ENCODE results near the gene OLFML2A.
"Not testable (repeated sequence)": the region's sequence is repeated elsewhere in the genome, so short reads cannot be mapped to it uniquely, and the experiment has no call there.

Gene OLFML2A

GRCh38 chr9:124831642-124832364, 54.9 kb downstream of the OLFML2A start:
- DNase-seq, result no peak

- DNase-seq, result peak; percentile 70
Observed at GRCh38 chr9:124834591-124834990, 57.7 kb downstream of the OLFML2A start.

DNA sequence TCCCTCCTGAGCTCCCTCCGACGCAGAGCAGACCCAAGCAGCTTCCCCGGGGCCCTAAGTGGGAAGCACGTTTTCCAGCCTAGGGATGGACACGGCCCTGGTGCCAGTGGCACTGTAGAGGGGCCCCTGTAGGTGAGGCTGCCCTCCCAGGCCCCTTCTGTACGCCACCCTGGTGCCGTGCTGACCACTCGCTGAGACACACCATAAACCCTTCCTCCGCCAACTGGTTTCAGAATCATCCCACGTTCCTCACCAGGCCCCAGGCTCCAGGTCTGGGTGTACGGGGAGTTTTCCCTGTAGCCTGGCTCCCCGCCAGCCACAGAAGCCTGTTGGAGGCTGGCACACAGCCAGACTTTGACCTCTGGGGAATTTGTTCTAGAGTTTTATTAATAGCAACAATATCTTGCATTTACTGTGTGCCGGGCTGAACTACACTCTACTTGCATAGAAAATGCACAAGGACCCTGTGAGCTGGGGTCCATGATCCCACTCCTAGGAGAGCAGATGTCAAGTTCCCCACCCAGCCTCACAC, 58.2 kb downstream of the OLFML2A start:
- DNase-seq, result peak; percentile 91

- DNase-seq, result not testable (repeated sequence)
Observed at GRCh38 chr9:124838132-124838531, 61.2 kb downstream of the OLFML2A start.

DNA sequence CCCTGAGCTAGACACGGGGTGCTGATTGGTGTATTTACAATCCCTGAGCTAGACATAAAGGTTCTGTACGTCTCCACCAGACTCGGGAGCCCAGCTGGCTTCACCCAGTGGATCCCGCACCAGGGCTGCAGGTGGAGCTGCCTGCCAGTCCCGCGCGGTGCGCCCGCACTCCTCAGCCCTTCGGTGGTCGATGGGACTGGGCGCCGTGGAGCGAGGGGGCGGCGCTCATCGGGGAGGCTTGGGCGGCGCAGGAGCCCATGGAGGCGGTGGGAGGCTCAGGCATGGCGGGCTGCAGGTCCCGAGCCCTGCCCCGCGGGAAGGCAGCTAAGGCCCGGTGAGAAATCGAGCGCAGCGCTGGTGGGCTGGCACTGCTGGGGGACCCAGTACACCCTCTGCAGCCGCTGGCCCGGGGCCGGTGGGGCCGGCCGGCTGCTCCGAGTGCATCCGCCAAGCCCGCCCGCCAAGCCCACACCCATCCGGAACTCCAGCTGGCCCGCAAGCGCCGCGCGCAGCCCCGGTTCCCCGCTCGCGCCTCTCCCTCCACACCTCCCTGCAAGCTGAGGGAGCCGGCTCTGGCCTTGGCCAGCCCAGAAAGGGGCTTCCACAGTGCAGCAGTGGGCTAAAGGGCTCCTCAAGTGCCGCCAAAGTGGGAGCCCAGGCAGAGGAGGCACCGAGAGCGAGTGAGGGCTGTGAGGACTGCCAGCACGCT, 61.8 kb downstream of the OLFML2A start:
- DNase-seq, result not testable (repeated sequence)

GRCh38 chr9:124839612-124840299, 62.8 kb downstream of the OLFML2A start:
- peak; percentile 21 for DNase-seq

DNA sequence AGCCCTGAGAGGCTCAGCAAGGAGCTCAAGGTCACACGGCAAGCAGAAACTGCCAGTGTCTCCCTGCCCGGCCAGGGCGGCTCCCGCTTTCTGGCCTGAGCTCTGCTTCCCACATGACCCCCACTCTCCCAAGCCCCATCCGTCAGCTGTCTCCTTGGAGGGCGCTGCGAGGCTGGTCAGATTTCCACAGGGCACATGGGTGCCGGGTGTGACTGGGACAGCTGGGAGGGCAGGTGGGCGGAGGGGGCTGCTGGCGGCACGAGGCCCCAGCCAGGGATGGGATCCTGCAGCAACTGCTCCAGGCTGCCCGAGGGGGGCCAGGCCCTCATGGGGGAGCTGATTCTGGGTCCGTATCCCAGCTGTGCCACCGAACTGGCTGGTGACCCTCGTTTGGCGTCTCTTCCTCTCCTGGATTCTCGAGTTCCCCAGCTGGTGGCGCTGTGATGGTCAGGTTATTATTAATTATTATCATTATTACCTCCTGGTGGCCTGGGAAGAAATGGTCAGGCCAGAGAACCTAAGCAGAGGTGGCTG, 63.4 kb downstream of the OLFML2A start:
- peak; percentile 29 for DNase-seq

- DNase-seq, result no peak
Observed at GRCh38 chr9:124841075-124841821, 64.3 kb downstream of the OLFML2A start.

DNA sequence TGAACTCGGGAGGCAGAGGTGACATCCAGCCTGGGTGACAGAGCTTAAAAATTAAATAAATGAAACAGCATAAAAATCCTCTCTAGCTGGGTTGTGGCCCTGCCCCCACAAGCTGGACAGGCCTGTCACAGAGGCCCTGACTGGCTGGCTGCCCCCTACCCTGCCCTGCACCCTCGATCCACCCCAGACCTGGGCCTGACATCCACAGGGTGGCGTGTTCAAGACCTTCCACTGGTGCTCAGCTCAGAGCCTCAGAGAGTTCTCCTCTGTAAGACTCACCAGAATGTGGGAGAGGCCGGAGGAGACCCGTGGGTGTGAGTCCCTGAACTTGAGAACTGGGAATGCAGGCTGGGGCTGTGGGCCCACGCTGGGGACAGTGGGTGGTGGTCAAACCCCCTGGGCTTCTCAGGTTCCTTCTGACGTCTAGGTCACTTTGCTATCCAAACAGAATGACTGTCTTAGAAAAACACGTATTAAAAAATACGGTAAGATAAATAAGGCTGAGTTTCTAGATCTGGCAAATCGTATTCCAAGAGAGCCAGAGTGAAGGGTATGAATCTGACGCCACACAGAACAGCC, 66.6 kb downstream of the OLFML2A start:
- DNase-seq, result no peak

- no peak for DNase-seq
Observed at GRCh38 chr9:124844291-124844690, 67.4 kb downstream of the OLFML2A start.

DNA sequence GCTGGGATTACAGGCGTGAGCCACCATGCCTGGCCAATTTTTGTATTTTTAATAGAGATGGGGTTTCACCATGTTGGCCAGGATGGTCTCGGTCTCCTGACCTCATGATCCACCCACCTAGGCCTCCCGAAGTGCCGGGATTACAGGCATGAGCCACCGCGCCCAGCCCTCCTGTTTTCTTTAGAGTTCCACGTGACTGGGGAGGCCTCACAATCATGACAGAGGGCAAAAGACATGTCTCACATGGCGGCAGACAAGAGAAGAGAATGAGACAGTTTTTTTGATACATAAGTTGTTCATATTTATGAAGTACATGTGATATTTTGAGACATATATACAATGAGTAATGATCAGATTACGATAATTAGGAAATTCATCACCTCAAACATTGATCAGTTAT, 69.5 kb downstream of the OLFML2A start:
- not testable (repeated sequence) for DNase-seq

- no peak for DNase-seq
Observed at GRCh38 chr9:124846969-124847368, 70.0 kb downstream of the OLFML2A start.

- no peak for DNase-seq
Observed at GRCh38 chr9:124849801-124850200, 72.9 kb downstream of the OLFML2A start.

- DNase-seq, result no peak
Observed at GRCh38 chr9:124852121-124852828, 75.3 kb downstream of the OLFML2A start.

DNA sequence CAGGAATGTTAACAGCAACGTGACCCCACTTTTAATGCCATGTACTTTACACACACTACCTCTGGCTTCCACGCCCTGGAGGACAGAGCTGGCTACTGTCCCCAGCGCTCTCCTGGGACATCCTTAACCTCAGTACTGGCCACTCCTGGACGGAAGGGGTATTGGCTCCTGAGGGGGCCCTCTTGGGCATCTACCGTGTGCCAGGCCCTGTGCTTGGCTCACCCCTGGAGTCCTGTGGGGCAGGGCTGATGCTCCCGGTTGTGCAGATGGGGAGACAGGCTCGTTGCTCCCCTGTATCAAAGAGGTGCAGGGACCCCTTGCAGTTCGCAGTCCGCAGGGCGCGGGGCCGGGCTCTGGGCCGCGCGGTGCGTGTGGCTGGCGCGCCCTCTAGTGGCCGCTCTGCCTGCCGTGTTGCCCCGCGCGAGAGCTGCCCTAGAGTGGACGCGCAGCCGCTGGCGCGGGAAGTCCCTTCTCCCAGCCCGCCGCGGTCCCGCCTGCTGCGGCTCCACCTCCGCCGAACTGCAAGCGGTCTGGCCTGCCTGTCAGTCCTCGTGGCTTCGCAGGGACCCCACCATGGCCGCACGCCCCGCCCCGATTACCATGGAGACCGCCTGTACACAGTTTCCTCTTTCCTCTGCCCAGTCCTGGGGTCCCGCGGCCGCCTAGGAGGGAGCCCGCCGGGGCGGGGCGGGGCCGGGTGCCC, 76.0 kb downstream of the OLFML2A start, which contains the start of gene WDR38:
TSS of gene WDR38 (plus strand) at position 632 of the 703 bp plus-strand sequence. CDS start 72 bp downstream, outside the sequence.
- peak; percentile 73 for DNase-seq

- no peak for DNase-seq
Observed at GRCh38 chr9:124853605-124854143, 76.7 kb downstream of the OLFML2A start.

DNA sequence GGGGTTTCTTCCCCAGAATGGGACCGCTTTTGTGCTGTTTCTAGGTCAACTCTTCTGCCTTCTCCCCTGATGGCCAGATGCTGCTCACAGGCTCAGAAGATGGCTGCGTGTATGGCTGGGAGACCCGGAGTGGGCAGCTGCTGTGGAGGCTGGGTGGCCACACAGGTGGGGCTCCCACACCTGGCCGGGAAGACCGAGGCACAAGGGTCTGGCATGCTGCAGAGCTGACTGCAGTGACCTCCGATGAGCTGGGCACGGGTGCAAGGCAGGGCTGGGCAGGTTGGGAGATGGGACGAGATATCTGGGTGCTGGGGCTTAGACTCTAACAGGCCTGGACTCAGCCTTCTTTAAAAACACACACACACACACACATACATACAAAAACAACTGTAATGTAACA, 77.2 kb downstream of the OLFML2A start:
- DNase-seq, result no peak

DNA sequence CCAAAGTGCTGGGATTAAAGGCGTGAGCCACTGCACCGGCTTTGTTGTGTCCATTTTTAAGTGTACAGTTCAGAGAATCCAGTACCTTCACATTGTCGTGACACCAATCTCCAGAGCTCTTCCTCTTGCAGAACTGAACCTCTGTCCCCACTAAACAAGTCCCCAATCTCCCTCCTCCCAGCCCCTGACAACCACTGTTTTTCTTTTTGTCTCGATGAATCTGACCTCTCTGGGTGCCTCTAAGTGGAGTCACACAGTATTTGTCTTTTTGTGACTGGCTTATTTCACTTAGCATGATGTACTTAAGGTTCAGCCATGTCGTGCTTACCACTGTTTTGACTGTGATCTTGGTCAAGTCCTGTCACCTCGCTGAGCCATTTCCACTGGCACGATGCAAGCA, 77.9 kb downstream of the OLFML2A start:
- DNase-seq, result no peak

GRCh38 chr9:124855566-124855943, 78.6 kb downstream of the OLFML2A start:
- no peak for DNase-seq

All from NCI-H2171 treated with DMSO at 0.1 percent for 48 hours (cell line).